Left ventricle myocardium inferior (tissue), 1 donor: ENCODE results near the gene CC2D2B. TPM values are rescaled to one million over a fixed set of nuclear protein-coding genes. Genes with fewer than 3 reads are reported as not detected.
A peak's percentile ranks its signal among the peaks of the same experiment; 100 is the strongest.

Experiments used
- DNase-seq: peaks from one replicate; pipeline ENCODE4 v3.0.0-alpha.2; 2020
- H3K27ac ChIP-seq: fragments of 200-600 bp; replicated peaks from 2 replicates; pipeline ENCODE4 v1.8.0; 2021
- H3K27me3 ChIP-seq: fragments of 200-600 bp; 2 replicates; pipeline ENCODE4 v1.8.0; 2021; ENCODE audit warnings: low read depth
- H3K36me3 ChIP-seq: fragments of 200-600 bp; 2 replicates; pipeline ENCODE4 v1.8.0; 2021
- H3K4me1 ChIP-seq: fragments of 200-600 bp; 2 replicates; pipeline ENCODE4 v1.8.0; 2021
- H3K4me3 ChIP-seq: fragments of 200-600 bp; 2 replicates; pipeline ENCODE4 v1.8.0; 2021; ENCODE audit warnings: mild to moderate bottlenecking, moderate library complexity
- H3K9me3 ChIP-seq: fragments of 200-600 bp; replicated peaks from 2 replicates; pipeline ENCODE4 v1.8.0; 2021
- intact Hi-C: fragments of 100-400 bp; cut with micrococcal nuclease; formaldehyde crosslinking; loops from one replicate; pipeline ENCODE4 v1.11.0; 2022
- total RNA-seq: library from RNA; stranded (reverse); fragmentation: NEBNext Ultra II Directional; extraction: Animal tissue kit (Norgen Biotek cat#: 25700); gene quantifications from one replicate; pipeline ENCODE4 v1.2.1, GENCODE V29; 2021
- TF ChIP-seq, protein P1 (sequence below): fragments of 200-600 bp; IDR thresholded peaks from 2 replicates; pipeline ENCODE4 v1.8.0; 2021; ENCODE audit warnings: antibody characterized with exemption, mild to moderate bottlenecking, borderline replicate concordance
- donor health status: DM: no; HTN: yes; CAD: no; lungs with severe emphysema.

CC2D2B gene
- total RNA-seq, 1 donor from 2014 or later, result 0.30 TPM

DNA sequence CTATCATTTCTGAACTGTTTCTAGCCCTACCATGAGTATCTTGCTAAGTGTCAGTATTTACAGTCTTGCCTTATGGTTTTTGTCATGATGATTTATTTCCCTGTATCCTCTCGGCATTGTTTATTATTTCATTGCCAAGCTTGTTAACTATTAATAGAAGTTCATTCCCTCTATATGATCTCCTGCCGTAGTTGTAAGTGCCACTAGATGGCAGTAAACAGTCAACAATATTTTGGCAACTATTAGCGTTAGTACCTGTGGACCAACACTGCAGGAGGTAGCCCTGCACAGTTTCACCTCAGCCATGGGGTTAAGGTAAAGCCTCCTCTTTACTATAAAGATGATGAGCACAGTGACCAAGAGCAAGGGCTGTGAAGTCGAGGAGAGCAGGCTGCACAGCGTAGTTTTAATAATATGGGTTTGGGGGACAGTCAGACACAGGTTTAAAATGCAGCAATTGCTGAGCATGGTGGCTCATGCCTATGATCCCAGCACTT lies 109.5 kb downstream of the CC2D2B start:
- Histone ChIP-seq H3K36me3 (no peaks in the 10 kb centered on the region), H3K4me3 (no peak overlapping the region), H3K4me1 (peaks cover 6% of the 10 kb centered on the region), H3K9me3 (no peaks in the 10 kb centered on the region), H3K27ac (no peak overlapping the region), H3K27me3 (no peaks in the 10 kb centered on the region)
- TF ChIP-seq, protein P1, sequence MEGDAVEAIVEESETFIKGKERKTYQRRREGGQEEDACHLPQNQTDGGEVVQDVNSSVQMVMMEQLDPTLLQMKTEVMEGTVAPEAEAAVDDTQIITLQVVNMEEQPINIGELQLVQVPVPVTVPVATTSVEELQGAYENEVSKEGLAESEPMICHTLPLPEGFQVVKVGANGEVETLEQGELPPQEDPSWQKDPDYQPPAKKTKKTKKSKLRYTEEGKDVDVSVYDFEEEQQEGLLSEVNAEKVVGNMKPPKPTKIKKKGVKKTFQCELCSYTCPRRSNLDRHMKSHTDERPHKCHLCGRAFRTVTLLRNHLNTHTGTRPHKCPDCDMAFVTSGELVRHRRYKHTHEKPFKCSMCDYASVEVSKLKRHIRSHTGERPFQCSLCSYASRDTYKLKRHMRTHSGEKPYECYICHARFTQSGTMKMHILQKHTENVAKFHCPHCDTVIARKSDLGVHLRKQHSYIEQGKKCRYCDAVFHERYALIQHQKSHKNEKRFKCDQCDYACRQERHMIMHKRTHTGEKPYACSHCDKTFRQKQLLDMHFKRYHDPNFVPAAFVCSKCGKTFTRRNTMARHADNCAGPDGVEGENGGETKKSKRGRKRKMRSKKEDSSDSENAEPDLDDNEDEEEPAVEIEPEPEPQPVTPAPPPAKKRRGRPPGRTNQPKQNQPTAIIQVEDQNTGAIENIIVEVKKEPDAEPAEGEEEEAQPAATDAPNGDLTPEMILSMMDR, result peak; percentile 85
- intact Hi-C loops, result no loop called here
- DNase-seq, result no peak

DNA sequence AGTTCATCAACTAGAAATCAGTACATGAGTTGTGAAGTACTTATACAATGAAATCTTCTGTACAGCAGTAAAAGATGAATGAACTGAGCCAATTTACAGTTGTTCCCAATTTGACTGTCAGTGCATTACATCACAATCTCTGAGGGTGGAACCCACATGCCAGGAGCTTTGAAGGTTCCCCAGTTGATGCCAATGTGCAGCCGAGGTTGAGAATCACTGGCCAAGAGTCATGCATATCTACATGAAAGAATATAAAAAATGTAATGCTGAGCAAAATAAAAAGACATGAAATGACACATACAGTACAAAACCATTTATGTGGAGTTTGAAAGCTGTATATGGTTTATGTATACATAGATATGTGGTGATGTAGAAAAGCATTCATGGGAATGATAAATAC lies 113.6 kb downstream of the CC2D2B start:
- TF ChIP-seq, protein P1, result no peak
- H3K9me3 ChIP-seq, result no peaks in the 10 kb centered on the region
- no peak overlapping the region for H3K4me3 ChIP-seq
- intact Hi-C loops, result loop anchor here (10.0 kb wide), 1 partner anchor 273 kb away; no protein-coding TSS in a partner anchor
- no peak for DNase-seq
- peaks cover 6% of the 10 kb centered on the region for H3K4me1 ChIP-seq
- no peaks in the 10 kb centered on the region for H3K27me3 ChIP-seq
- no peaks in the 10 kb centered on the region for H3K36me3 ChIP-seq
- no peak overlapping the region for H3K27ac ChIP-seq

DNA sequence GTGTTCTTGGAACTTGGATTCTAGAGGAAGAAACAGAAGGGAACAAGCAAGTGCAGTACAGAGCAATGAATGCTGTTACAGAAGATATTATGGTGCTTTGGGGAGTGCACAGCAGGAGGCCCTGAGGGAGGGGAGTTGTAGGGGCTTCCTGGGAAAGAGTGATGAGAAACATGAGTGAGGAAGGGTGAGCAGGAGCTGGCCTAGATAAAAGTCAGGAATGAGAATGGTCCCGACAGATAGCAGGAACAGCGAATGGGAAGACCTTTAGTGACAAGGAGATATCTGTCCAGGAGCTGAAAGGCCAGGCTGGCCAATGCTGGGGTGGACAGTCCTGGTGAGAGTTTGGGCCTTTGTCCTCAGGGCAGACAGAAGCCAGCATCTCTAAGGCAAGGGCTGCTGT lies 115.0 kb downstream of the CC2D2B start:
- H3K36me3 ChIP-seq, result no peaks in the 10 kb centered on the region

DNA sequence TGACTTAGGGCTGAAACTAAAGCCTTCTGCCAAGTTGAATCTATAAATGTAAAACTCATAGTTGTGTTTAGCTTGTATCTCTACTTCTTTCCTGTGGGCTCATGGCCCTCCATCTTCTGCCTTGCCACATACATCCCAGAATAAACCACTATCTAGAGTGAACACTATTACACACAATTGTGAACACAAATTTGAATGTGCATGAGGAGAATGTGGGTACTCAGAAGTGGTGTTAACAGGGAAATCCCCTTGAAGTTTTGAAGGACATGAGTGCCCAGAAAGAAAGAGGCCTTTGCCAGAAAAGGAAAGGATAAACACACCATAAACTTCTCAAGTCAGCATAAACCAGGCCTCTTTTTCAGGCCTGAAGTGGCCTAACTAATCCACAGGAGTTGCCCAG lies 115.4 kb downstream of the CC2D2B start:
- H3K4me1 ChIP-seq, result no peaks in the 10 kb centered on the region
- intact Hi-C loops, result loop anchor here (10.0 kb wide), 1 partner anchor 272 kb away; no protein-coding TSS in a partner anchor
- no peaks in the 10 kb centered on the region for H3K9me3 ChIP-seq
- DNase-seq, result no peak
- H3K27me3 ChIP-seq, result no peaks in the 10 kb centered on the region
- no peak overlapping the region for H3K27ac ChIP-seq
- no peaks in the 10 kb centered on the region for H3K36me3 ChIP-seq
- H3K4me3 ChIP-seq, result no peak overlapping the region
- TF ChIP-seq, protein P1, result no peak

More for the DNA sequence above, 115.0 kb downstream of the CC2D2B start:
- H3K9me3 ChIP-seq, result no peaks in the 10 kb centered on the region
- H3K4me1 ChIP-seq, result no peaks in the 10 kb centered on the region
- intact Hi-C loops, result loop anchor here (10.0 kb wide), 1 partner anchor 272 kb away; no protein-coding TSS in a partner anchor
- TF ChIP-seq, protein P1, result no peak
- H3K27me3 ChIP-seq, result no peaks in the 10 kb centered on the region
- DNase-seq, result no peak
- no peak overlapping the region for H3K4me3 ChIP-seq
- H3K27ac ChIP-seq, result no peak overlapping the region

DNA sequence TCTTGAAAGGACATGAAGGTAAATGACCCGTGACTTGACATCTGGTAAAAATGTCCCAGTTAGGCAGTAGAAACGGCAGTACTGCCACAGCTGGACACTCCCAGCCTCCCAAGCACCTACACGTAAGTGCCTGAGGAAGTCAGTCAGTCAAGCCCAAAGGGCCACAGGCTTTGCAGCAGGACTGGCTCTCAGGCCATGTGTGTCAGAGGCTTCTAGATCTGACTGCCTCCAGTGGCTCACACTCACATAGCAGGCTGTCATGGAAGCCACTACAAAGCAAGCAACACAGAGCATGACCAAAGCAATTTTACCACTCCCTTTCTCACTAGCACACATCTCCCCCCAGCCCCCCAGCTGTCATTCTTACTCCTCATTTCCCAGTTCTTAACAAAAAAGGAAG lies 117.8 kb downstream of the CC2D2B start:
- intact Hi-C loops, result loop anchor here (10.0 kb wide), 1 partner anchor 269 kb away; no protein-coding TSS in a partner anchor
- Histone ChIP-seq H3K9me3 (no peaks in the 10 kb centered on the region), H3K27me3 (no peaks in the 10 kb centered on the region)

More for the DNA sequence above, 117.8 kb downstream of the CC2D2B start:
- TF ChIP-seq, protein P1, result no peak
- Histone ChIP-seq H3K4me3 (no peak overlapping the region), H3K4me1 (no peaks in the 10 kb centered on the region), H3K27ac (no peak overlapping the region), H3K36me3 (no peaks in the 10 kb centered on the region)
- DNase-seq, result no peak
